Activated B cell treated with CpG ODN at 0.5 μM for 24 hours (primary cell): ENCODE data around the gene BANF1. TPM values are rescaled to one million over a fixed set of nuclear protein-coding genes. Genes with fewer than 3 reads are reported as not detected.

Source experiments
- ATAC-seq: fragments of 200-7000 bp; cut with Tn5 transposase; one replicate; pipeline ENCODE4 v1.10.0; 2021; ENCODE audit warnings: low read depth, mild to moderate bottlenecking, moderate library complexity
- CTCF ChIA-PET: fragments of 350-600 bp; sonication (Branson Sonifier 250); formaldehyde crosslinking; loops from one replicate; lab custom pipeline; 2021; ENCODE audit warnings: antibody characterized with exemption; lab: Charles Lee
- POLR2A ChIA-PET: fragments of 350-600 bp; sonication (Branson Sonifier 250); formaldehyde crosslinking; loops from one replicate; lab custom pipeline; 2021; ENCODE audit warnings: antibody characterized with exemption; lab: Charles Lee
- DNase-seq: peaks from one replicate; pipeline ENCODE4 v3.0.0; 2022
- H3K27ac Mint-ChIP-seq: one replicate; pipeline ENCODE4 v1.8.0; 2020; ENCODE audit warnings: mixed read lengths
- H3K27me3 Mint-ChIP-seq: one replicate; pipeline ENCODE4 v1.8.0; 2021; ENCODE audit warnings: mixed read lengths
- H3K36me3 Mint-ChIP-seq: one replicate; pipeline ENCODE4 v1.8.0; 2021; ENCODE audit warnings: low read depth, mixed read lengths
- H3K4me1 Mint-ChIP-seq: one replicate; pipeline ENCODE4 v1.8.0; 2021; ENCODE audit warnings: mixed read lengths
- H3K4me3 Mint-ChIP-seq: one replicate; pipeline ENCODE4 v1.8.0; 2020; ENCODE audit warnings: mild to moderate bottlenecking, mixed read lengths
- H3K9me3 Mint-ChIP-seq: one replicate; pipeline ENCODE4 v1.8.0; 2020; ENCODE audit warnings: mixed read lengths
- CTCF ChIP-seq: fragments of 200-600 bp; IDR thresholded peaks from one replicate; pipeline ENCODE4 v1.8.0; 2022; ENCODE audit warnings: antibody characterized with exemption, mild to moderate bottlenecking
- intact Hi-C: fragments of 100-400 bp; cut with micrococcal nuclease; formaldehyde crosslinking; loops from one replicate; pipeline ENCODE4 v1.15.1; 2024
- total RNA-seq: library from RNA; stranded (reverse); gene quantifications from 2 replicates; pipeline ENCODE4 v1.2.3, GENCODE V29; 2022

Gene BANF1
- total RNA-seq, 1 donor from 2014 or later = 228 TPM

DNA sequence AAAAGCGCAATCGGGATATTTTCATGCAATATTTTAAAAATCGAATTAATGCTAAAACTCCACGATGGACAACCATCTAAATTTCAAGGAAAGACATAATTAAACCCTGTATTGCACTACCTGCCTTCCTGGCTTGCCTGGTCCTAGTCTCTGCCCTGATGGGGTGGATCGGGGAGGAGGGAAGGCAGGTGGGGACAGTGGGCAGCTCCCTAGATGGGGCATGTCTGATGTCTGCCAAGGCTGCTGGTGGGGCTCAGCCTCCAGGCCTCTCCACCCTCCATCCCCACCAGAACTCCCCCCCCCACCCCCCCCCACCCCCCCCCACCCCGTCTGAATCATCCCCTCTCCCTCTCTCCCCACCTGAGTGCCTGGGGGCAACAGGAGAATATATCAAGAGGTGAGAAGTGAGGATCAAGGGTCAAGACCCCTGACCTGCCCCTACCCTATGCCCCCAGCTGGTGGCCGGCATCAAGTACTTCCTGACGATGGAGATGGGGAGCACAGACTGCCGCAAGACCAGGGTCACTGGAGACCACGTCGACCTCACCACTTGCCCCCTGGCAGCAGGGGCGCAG, 10.2 kb downstream of the BANF1 start:
- POLR2A ChIA-PET = interaction anchor here (0.5 to 1.9 kb wide), 2 partner anchors 10 to 122 kb away, joined by 4 to 8 read pairs; partner anchors contain the start of genes BANF1, CCDC85B and EIF1AD

DNA sequence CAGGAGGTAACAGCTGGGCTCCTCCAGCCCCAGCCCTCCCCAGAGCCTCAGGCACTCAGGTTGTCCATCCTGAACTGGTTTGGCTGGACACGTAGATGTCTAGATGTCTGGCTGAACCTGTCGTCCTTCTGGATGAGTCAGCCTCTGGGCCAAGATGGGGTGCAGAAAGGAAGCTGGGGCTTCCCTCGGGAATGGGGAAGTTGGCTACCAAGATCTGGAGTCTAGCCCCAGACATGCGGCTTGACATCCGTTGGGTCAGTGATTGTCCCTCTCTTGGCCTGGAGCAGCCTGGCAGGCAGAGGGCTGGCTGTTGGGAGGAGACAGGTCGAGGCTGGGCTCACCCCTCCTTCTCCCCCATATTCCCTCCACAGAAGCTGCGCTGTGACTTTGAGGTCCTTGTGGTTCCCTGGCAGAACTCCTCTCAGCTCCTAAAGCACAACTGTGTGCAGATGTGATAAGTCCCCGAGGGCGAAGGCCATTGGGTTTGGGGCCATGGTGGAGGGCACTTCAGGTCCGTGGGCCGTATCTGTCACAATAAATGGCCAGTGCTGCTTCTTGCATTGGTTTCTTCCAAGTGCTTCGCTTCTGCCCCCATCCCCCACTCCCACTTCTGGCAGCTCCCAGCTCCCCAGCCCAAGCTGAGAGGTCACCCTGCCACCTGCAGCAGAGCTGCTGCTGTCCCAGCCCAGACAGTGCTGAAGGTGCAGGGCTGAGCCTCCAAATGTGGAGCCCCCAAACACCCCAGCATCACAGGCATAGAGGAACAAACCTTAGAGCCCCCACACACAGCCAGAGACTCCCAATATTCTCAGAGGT, 10.9 kb downstream of the BANF1 start:
- ChIA-PET POLR2A (interaction anchor here (1.9 kb wide), 1 partner anchor 11 kb away, joined by 8 read pairs; the partner anchor contains the start of genes BANF1 and EIF1AD), CTCF (interaction anchor here (1.4 to 1.9 kb wide), 2 partner anchors 9 to 128 kb away, joined by 5 to 9 read pairs; no protein-coding TSS in a partner anchor)
- H3K27ac Mint-ChIP-seq = no peak overlapping the region
- intact Hi-C loops = no loop called here
- peaks cover 13% of the 10 kb centered on the region for H3K27me3 Mint-ChIP-seq
- no peaks in the 10 kb centered on the region for H3K36me3 Mint-ChIP-seq
- TF ChIP-seq CTCF = no peak
- ATAC-seq = no peak
- H3K4me1 Mint-ChIP-seq = no peaks in the 10 kb centered on the region
- DNase-seq = no peak
- no peaks in the 10 kb centered on the region for H3K9me3 Mint-ChIP-seq
- no peak overlapping the region for H3K4me3 Mint-ChIP-seq

More for the DNA sequence above, 10.2 kb downstream of the BANF1 start:
- ATAC-seq (no peak), DNase-seq (no peak)
- peaks cover 13% of the 10 kb centered on the region for H3K27me3 Mint-ChIP-seq
- intact Hi-C loops = no loop called here
- H3K4me1 Mint-ChIP-seq = no peaks in the 10 kb centered on the region
- H3K9me3 Mint-ChIP-seq = no peaks in the 10 kb centered on the region
- TF ChIP-seq CTCF = no peak
- CTCF ChIA-PET = interaction anchor here (1.4 to 1.9 kb wide), 2 partner anchors 10 to 128 kb away, joined by 5 to 9 read pairs; no protein-coding TSS in a partner anchor
- H3K27ac Mint-ChIP-seq = no peak overlapping the region
- no peak overlapping the region for H3K4me3 Mint-ChIP-seq
- H3K36me3 Mint-ChIP-seq = no peaks in the 10 kb centered on the region

DNA sequence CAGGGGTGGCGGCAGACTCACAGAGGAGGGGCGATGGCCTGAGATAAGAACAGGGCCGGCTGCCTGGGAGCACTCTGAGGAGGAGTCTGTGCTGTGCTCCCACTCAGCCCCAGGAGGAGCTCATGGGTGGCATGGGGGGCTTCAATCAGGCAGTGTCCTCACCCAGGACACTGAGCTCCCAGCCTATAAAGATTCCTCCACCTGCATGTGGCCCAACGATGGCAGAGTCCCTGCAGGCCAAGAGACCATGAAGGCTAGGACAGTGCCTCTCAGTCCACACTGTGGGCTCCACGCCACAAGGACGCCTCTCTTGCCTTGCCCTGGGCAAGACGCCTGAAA, 11.4 kb downstream of the BANF1 start:
- POLR2A ChIA-PET = interaction anchor here (1.9 kb wide), 1 partner anchor 11 kb away, joined by 8 read pairs; the partner anchor contains the start of genes BANF1 and EIF1AD
- Mint-ChIP-seq H3K4me3 (no peak overlapping the region), H3K9me3 (no peaks in the 10 kb centered on the region), H3K4me1 (no peaks in the 10 kb centered on the region), H3K27ac (no peak overlapping the region), H3K36me3 (no peaks in the 10 kb centered on the region), H3K27me3 (peaks cover 13% of the 10 kb centered on the region)
- TF ChIP-seq CTCF = no peak
- DNase-seq (no peak), ATAC-seq (no peak)
- CTCF ChIA-PET = interaction anchor here (1.9 kb wide), 1 partner anchor 9 kb away, joined by 9 read pairs; no protein-coding TSS in a partner anchor
- intact Hi-C loops = no loop called here

DNA sequence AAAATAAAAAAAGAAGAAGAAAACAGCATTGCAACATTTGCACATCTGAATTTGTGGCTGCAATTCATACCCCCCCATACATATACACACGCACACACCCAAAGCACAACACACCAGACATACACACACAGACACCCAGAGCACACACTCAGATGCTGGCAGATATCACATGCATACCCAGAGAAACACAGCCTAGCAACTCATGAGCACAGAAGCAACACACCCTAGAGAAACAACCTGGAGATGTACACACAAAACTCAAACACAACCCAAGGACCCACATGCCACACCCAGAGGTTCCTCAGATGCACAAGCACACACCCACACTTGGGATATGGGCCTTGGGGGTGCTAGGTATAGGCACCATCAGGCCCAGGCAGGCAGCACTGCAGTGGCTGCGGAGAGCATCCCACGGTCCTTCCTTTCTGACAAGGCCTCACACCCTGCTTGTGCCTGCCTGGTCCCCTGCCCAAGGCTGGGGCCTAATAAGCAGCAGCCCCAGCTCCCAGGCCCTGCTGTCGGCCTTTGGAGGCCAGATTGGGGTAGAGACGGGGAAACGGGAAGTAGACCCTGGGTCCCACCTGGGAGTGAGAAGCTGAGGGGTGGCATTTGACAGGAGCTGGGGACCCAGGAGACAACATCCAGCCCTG, 12.6 kb downstream of the BANF1 start:
- ChIA-PET POLR2A (interaction anchor here (0.7 kb wide), 1 partner anchor 29 kb away, joined by 8 read pairs; no protein-coding TSS in a partner anchor), CTCF (interaction anchor here (1.0 kb wide), 1 partner anchor 30 kb away, joined by 3 read pairs; no protein-coding TSS in a partner anchor)
- no peak for DNase-seq
- Mint-ChIP-seq H3K27ac (no peak overlapping the region), H3K4me1 (no peaks in the 10 kb centered on the region), H3K4me3 (no peak overlapping the region), H3K36me3 (no peaks in the 10 kb centered on the region), H3K9me3 (no peaks in the 10 kb centered on the region), H3K27me3 (peaks cover 13% of the 10 kb centered on the region)
- intact Hi-C loops = no loop called here
- no peak for ATAC-seq
- no peak for TF ChIP-seq CTCF
